GM12878 (cell line): ENCODE data around the gene DAAM2. TPM values are rescaled to one million over a fixed set of nuclear protein-coding genes. Genes with fewer than 3 reads are reported as not detected.

Source experiments
- ATAC-seq: fragments of 200-7000 bp; cut with Tn5 transposase; 3 replicates; pipeline ENCODE4 v1.9.1; 2020; ENCODE audit warnings: mild to moderate bottlenecking, moderate library complexity
- BruUV-seq: library from RNA; stranded (reverse); fragments of 400-500 nt; replicated peaks from 2 replicates; lab custom pipeline; 2021; lab: Mats Ljungman, UMichigan
- CTCF ChIA-PET: fragments of 300-600 bp; sonication (Branson Sonifier 250); formaldehyde crosslinking; extraction: SDS; loops from one replicate; lab custom pipeline; 2021; ENCODE audit warnings: inconsistent platforms; lab: Yijun Ruan, JAX
- POLR2A ChIA-PET: fragments of 350-600 bp; formaldehyde crosslinking; extraction: SDS; loops from one replicate; lab custom pipeline; 2021; ENCODE audit warnings: inconsistent platforms; lab: Charles Lee
- RAD21 ChIA-PET: fragments of 300-600 bp; sonication (Branson Sonifier 250); formaldehyde crosslinking; loops from one replicate; lab custom pipeline; 2023; ENCODE audit warnings: antibody characterized with exemption; ENCODE audit not compliant: unreplicated experiment; lab: Charles Lee
- SMC1A ChIA-PET: fragments of 300-600 bp; sonication (Branson Sonifier 250); formaldehyde crosslinking; loops from one replicate; lab custom pipeline; 2023; ENCODE audit not compliant: unreplicated experiment, uncharacterized antibody; lab: Charles Lee
- DNase-seq: peaks from one replicate; pipeline ENCODE4 v3.0.0-alpha.2; 2011; ENCODE audit warnings: low read depth, low spot score
- FAIRE-seq: peaks from 3 replicates; lab custom pipeline; 2011; peaks lifted over from hg19 to GRCh38; lab: Jason Lieb, UNC
- H2AFZ ChIP-seq: 2 replicates; pipeline ENCODE4 v1.6.0; 2011; ENCODE audit warnings: low read depth, low read length, control low read depth; ENCODE audit not compliant: control insufficient read depth
- H3K27ac ChIP-seq: 2 replicates; pipeline ENCODE4 v1.5.1; 2011; ENCODE audit warnings: control low read depth; ENCODE audit not compliant: control insufficient read depth, insufficient read depth
- H3K27me3 ChIP-seq, 2 experiments: replicated peaks in 1 of 2; 2 replicates each; pipeline versions ENCODE4 v1.6.0 to v1.6.1; 2011; ENCODE audit warnings: low read length in 1 of 2; ENCODE audit not compliant: control insufficient read depth in 2 of 2, insufficient read depth in 2 of 2
- H3K36me3 ChIP-seq, 2 experiments: 2 replicates each; pipeline ENCODE4 v1.5.1; 2011; ENCODE audit warnings: low read length in 1 of 2; ENCODE audit not compliant: control insufficient read depth in 2 of 2, insufficient read depth in 2 of 2
- H3K4me1 ChIP-seq: 2 replicates; pipeline ENCODE4 v1.6.1; 2011; ENCODE audit warnings: mild to moderate bottlenecking, low read length, moderate library complexity, mixed read lengths; ENCODE audit not compliant: control insufficient read depth, insufficient read depth
- H3K4me2 ChIP-seq: 2 replicates; pipeline ENCODE4 v1.6.0; 2011; ENCODE audit warnings: control low read depth; ENCODE audit not compliant: control insufficient read depth, insufficient read depth
- H3K4me3 ChIP-seq: fragments of 200-600 bp; sonication (generic); 2 replicates; pipeline ENCODE4 v1.5.1; 2016
- H3K79me2 ChIP-seq: 2 replicates; pipeline ENCODE4 v1.6.0; 2011; ENCODE audit warnings: low read length; ENCODE audit not compliant: control insufficient read depth, insufficient read depth
- H3K9ac ChIP-seq: 2 replicates; pipeline ENCODE4 v1.8.0; 2011; ENCODE audit warnings: low read length, control low read depth, mixed read lengths; ENCODE audit not compliant: control insufficient read depth, insufficient read depth
- H3K9me3 ChIP-seq: replicated peaks from 3 replicates; pipeline ENCODE4 v1.5.1; 2011; ENCODE audit warnings: mild to moderate bottlenecking, low read length; ENCODE audit not compliant: control insufficient read depth, insufficient read depth
- H4K20me1 ChIP-seq: 2 replicates; pipeline ENCODE4 v1.6.0; 2011; ENCODE audit not compliant: control insufficient read depth, insufficient read depth
- CHD2 ChIP-seq: IDR thresholded peaks from 2 replicates; pipeline ENCODE4 v1.6.1; 2011; ENCODE audit warnings: low read depth, low read length, improper control_type of control experiment, borderline replicate concordance
- EGR1 ChIP-seq, 2 experiments: IDR thresholded peaks; 1 replicate in 1 of 2; 2 replicates in 1 of 2; pipeline ENCODE4 v1.6.1; 2011 to 2012; ENCODE audit warnings: low read depth in 2 of 2, low read length in 2 of 2, borderline replicate concordance in 1 of 2, mild to moderate bottlenecking in 1 of 2, moderate library complexity in 1 of 2
- ZBTB4 ChIP-seq: fragments of 450-650 bp; formaldehyde crosslinking; IDR thresholded peaks from 2 replicates; pipeline ENCODE4 v1.4.0; 2022; ENCODE audit warnings: mild to moderate bottlenecking, moderate library complexity
- whole genome bisulfite sequencing: methylation state at CpG from one replicate; pipeline ENCODE4 v1.1.6; 2016; ENCODE audit warnings: low lambda C conversion rate; ENCODE audit not compliant: insufficient replicate concordance, insufficient coverage; ENCODE audit errors: missing lambda C conversion rate; 5-methylcytosine and 5-hydroxymethylcytosine counted together
- in situ Hi-C: fragments of 300-500 bp; cut with MboI; formaldehyde crosslinking; loops from 9 replicates; pipeline ENCODE4 v1.14.3; 2018; ENCODE audit warnings: mixed read lengths
- intact Hi-C: fragments of 100-400 bp; cut with micrococcal nuclease; formaldehyde crosslinking; loops from one replicate; pipeline ENCODE4 v1.14.2; 2022; ENCODE audit not compliant: unreplicated experiment
- polyA plus RNA-seq, 11 experiments: library from polyadenylated mRNA; depleted of rRNA in 4 of 11; unstranded in 6 of 11; stranded (reverse) in 5 of 11; fragments of >200 nt; fragmentation: Nextera tagmentation in 4 of 11; fragmentation: Illumina TruSeq in 1 of 11; extraction: Ambion mirVana in 4 of 11; extraction: Trizol in 1 of 11; gene quantifications; 1 replicate in 1 of 11; 2 replicates in 10 of 11; pipeline versions ENCODE4 v1.2.1 to v1.2.3, GENCODE V29; 2011 to 2016; ENCODE audit warnings: inconsistent platforms in 2 of 11, missing spikeins in 2 of 11, low read depth in 1 of 11
- total RNA-seq, 4 experiments: library from RNA; depleted of rRNA in 3 of 4; stranded (reverse); fragments of >200 nt in 3 of 4; fragmentation: Illumina TruSeq in 1 of 4; extraction: Trizol in 1 of 4; gene quantifications; 2 replicates each; pipeline versions ENCODE4 v1.2.1 to v1.2.3, GENCODE V29; 2013 to 2021

The DAAM2 gene
- total and polyA plus RNA-seq, 10 of the 15 experiments (the other 5 are each of a cell fraction or from before 2014, with no cell fraction given): 0.05 to 0.22 TPM; not detected in 8

- no peak for TF ChIP-seq ZBTB4 (CRISPR knock-in tag)
Measured at GRCh38 chr6:39902786-39903465, 110.8 kb downstream of the DAAM2 start (continued).

DNA sequence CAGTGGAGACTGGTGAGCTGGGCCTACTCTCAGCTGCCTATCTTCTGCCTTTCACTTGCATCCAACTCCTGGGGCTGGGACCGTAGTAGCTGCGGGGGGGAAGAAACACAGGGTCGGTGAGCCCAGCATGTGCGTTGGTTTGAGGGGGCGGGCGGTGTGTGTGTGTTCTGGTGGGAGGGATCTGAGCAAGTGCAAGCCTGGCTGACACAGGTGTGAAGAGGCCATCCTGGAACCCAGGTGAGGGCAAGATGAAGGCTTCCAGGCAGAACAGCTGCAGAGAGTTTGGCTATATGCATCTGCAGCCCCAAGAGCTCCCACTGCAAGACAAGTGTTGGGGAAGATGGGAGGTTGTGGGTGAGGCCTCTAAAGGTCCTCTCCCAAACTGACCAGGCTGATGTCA is 111.5 kb downstream of the DAAM2 start:
- BruUV-seq: no TSS peak
- no peak for FAIRE-seq
- no peak overlapping the region for H3K9ac ChIP-seq
- no peak for DNase-seq
- H3K36me3 ChIP-seq: no peaks in the 10 kb centered on the region
- H4K20me1 ChIP-seq: no peaks in the 10 kb centered on the region
- H2AFZ ChIP-seq: no peak overlapping the region
- H3K4me2 ChIP-seq: no peak overlapping the region
- ChIA-PET POLR2A (no interaction called here), SMC1A (interaction anchor here (0.7 to 1.7 kb wide), 2 partner anchors 46 to 430 kb away, joined by 3 read pairs; no protein-coding TSS in a partner anchor), RAD21 (interaction anchor here (1.2 to 1.3 kb wide), 2 partner anchors 37 to 404 kb away, joined by 3 to 5 read pairs; no protein-coding TSS in a partner anchor), CTCF (interaction anchor here (1.2 to 1.7 kb wide), 2 partner anchors 113 to 535 kb away, joined by 3 to 6 read pairs; no protein-coding TSS in a partner anchor)
- H3K4me1 ChIP-seq: no peaks in the 10 kb centered on the region
- H3K79me2 ChIP-seq: no peaks in the 10 kb centered on the region
- in situ Hi-C loops: no loop called here
- no peak overlapping the region for H3K27ac ChIP-seq
- intact Hi-C loops: no loop called here
- TF ChIP-seq CHD2 (no peak), EGR1 (IDR thresholded peaks at IDR 0.05; ENCODE audit: borderline replicate concordance in 1 of 2, low read depth in 2 of 2, low read length in 2 of 2) (no peak)
- 82% methylated on average over 6 of the region's 6 CpGs for WGBS
- H3K9me3 ChIP-seq: no peaks in the 10 kb centered on the region
- H3K4me3 ChIP-seq: no peak overlapping the region
- no peak for ATAC-seq
- peaks cover 0 to 1% of the 10 kb centered on the region in 2 experiments; a peak in 1 of 4 replicates for H3K27me3 ChIP-seq
